A549 (cell line): ENCODE measurements around the gene MIXL1. TPM values are rescaled to one million over a fixed set of nuclear protein-coding genes. Genes with fewer than 3 reads are reported as not detected.

Experiments used
- ATAC-seq, 2 experiments: fragments of 200-7000 bp in 1 of 2; fragments of >200 bp in 1 of 2; cut with Nextera tagmentation in 1 of 2; cut with Tn5 transposase in 1 of 2; 3 replicates each; pipeline versions ENCODE4 v1.8.0 to v1.9.1; 2018 to 2020; ENCODE audit warnings: mild to moderate bottlenecking in 1 of 2, moderate library complexity in 1 of 2
- CTCF ChIA-PET: fragments of 300-600 bp; sonication (Branson Sonifier 250); formaldehyde crosslinking; extraction: SDS; loops from one replicate; lab custom pipeline; 2021; ENCODE audit warnings: antibody characterized with exemption, inconsistent platforms; lab: Yijun Ruan, JAX
- POLR2A ChIA-PET: fragments of 350-600 bp; formaldehyde crosslinking; extraction: SDS; loops from one replicate; lab custom pipeline; 2021; ENCODE audit warnings: antibody characterized with exemption, inconsistent platforms; lab: Yijun Ruan, JAX
- DNase-seq, 2 experiments: peaks; one replicate each; pipeline versions ENCODE4 v3.0.0 to v3.0.0-alpha.2; 2011 to 2016; ENCODE audit warnings: low read depth in 1 of 2, low spot score in 1 of 2
- FAIRE-seq: peaks from 2 replicates; lab custom pipeline; 2011; peaks lifted over from hg19 to GRCh38; lab: Jason Lieb, UNC
- H3K27ac ChIP-seq, 2 experiments: fragments of >200 bp; sonication (Bioruptor Twin); formaldehyde crosslinking; 3 replicates each; pipeline ENCODE4 v1.5.1; 2016 to 2017
- H3K4me1 ChIP-seq: fragments of >200 bp; sonication (Bioruptor Twin); formaldehyde crosslinking; 3 replicates; pipeline ENCODE4 v1.6.1; 2016
- H3K4me2 ChIP-seq: fragments of >200 bp; sonication (Bioruptor Twin); formaldehyde crosslinking; 3 replicates; pipeline ENCODE4 v1.6.1; 2016
- H3K4me3 ChIP-seq: fragments of >200 bp; sonication (Bioruptor Twin); formaldehyde crosslinking; 3 replicates; pipeline ENCODE4 v1.5.1; 2016
- H3K9me3 ChIP-seq: fragments of >200 bp; sonication (Bioruptor Twin); formaldehyde crosslinking; 3 replicates; pipeline ENCODE4 v1.6.1; 2016
- ATOH8 ChIP-seq: fragments of 250-450 bp; sonication (Bioruptor Pico); IDR thresholded peaks from 2 replicates; pipeline ENCODE4 v1.5.0; 2020; ENCODE audit warnings: low read depth, mild to moderate bottlenecking, moderate library complexity
- BHLHE40 ChIP-seq: IDR thresholded peaks from 2 replicates; pipeline ENCODE4 v1.6.1; 2012; ENCODE audit warnings: low read depth, low read length, inconsistent platforms
- CEBPB ChIP-seq, 2 experiments: fragments of >200 bp in 1 of 2; sonication (Bioruptor Twin) in 1 of 2; formaldehyde crosslinking in 1 of 2; IDR thresholded peaks; 2 replicates each; pipeline ENCODE4 v1.6.1; 2012 to 2016
- ELK1 ChIP-seq: fragments of 150-350 bp; IDR thresholded peaks from 2 replicates; pipeline ENCODE4 v1.6.1; 2014; ENCODE audit warnings: low read depth, mild to moderate bottlenecking, low read length
- EP300 ChIP-seq, 2 experiments: fragments of >200 bp; sonication (Bioruptor Twin); formaldehyde crosslinking; IDR thresholded peaks; 2 replicates in 1 of 2; 3 replicates in 1 of 2; pipeline ENCODE4 v1.6.1; 2016 to 2017
- FOXS1 ChIP-seq: fragments of 250-450 bp; sonication (Bioruptor Pico); IDR thresholded peaks from 2 replicates; pipeline ENCODE4 v1.5.0; 2020; ENCODE audit warnings: mild to moderate bottlenecking, moderate library complexity
- HMGXB4 ChIP-seq: fragments of 250-450 bp; sonication (Bioruptor Pico); IDR thresholded peaks from 2 replicates; pipeline ENCODE4 v1.5.0; 2021; ENCODE audit warnings: mild to moderate bottlenecking, moderate library complexity, borderline replicate concordance
- HOXA7 ChIP-seq: fragments of 250-450 bp; sonication (Bioruptor Pico); IDR thresholded peaks from 2 replicates; pipeline ENCODE4 v1.5.0; 2020; ENCODE audit warnings: mild to moderate bottlenecking, moderate library complexity
- JUN ChIP-seq, 2 experiments: fragments of >200 bp; sonication (Bioruptor Twin); formaldehyde crosslinking; IDR thresholded peaks; 2 replicates in 1 of 2; 3 replicates in 1 of 2; pipeline ENCODE4 v1.6.1; 2016 to 2017
- KDM5A ChIP-seq: fragments of 200-600 bp; sonication (generic); IDR thresholded peaks from 2 replicates; pipeline ENCODE4 v1.6.1; 2016; ENCODE audit warnings: antibody characterized with exemption, mild to moderate bottlenecking
- MAFK ChIP-seq: fragments of 450-650 bp; IDR thresholded peaks from 2 replicates; pipeline ENCODE4 v1.6.1; 2014; ENCODE audit not compliant: partially characterized antibody
- MYC ChIP-seq: IDR thresholded peaks from 2 replicates; pipeline ENCODE4 v1.6.1; 2012; ENCODE audit warnings: mild to moderate bottlenecking, inconsistent platforms, low read length, improper control_type of control experiment, borderline replicate concordance
- NPAS2 ChIP-seq: fragments of 250-450 bp; sonication (Bioruptor Pico); IDR thresholded peaks from 2 replicates; pipeline ENCODE4 v1.8.0; 2022; ENCODE audit warnings: mild to moderate bottlenecking, moderate library complexity, borderline replicate concordance
- POLR2A ChIP-seq: IDR thresholded peaks from 2 replicates; pipeline ENCODE4 v1.6.1; 2012; ENCODE audit warnings: mild to moderate bottlenecking, low read length
- POLR2AphosphoS2 ChIP-seq: conservative IDR thresholded peaks from 2 replicates; pipeline ENCODE4 v1.6.1; 2012; ENCODE audit warnings: low read length, improper control_type of control experiment, inconsistent platforms
- RAD21 ChIP-seq, 2 experiments: fragments of >200 bp in 1 of 2; sonication (Bioruptor Twin) in 1 of 2; formaldehyde crosslinking in 1 of 2; IDR thresholded peaks in 1 of 2; conservative IDR thresholded peaks in 1 of 2; 2 replicates in 1 of 2; 3 replicates in 1 of 2; pipeline ENCODE4 v1.6.1; 2012 to 2018; ENCODE audit warnings: inconsistent platforms in 1 of 2
- RFX5 ChIP-seq: fragments of 450-650 bp; IDR thresholded peaks from 2 replicates; pipeline ENCODE4 v1.7.1; 2014; ENCODE audit warnings: antibody characterized with exemption, mild to moderate bottlenecking, moderate library complexity
- SMC3 ChIP-seq: fragments of >200 bp; sonication (Bioruptor Twin); formaldehyde crosslinking; IDR thresholded peaks from 3 replicates; pipeline ENCODE4 v1.6.1; 2018; ENCODE audit warnings: inconsistent platforms
- SREBF2 ChIP-seq: fragments of 450-650 bp; IDR thresholded peaks from 2 replicates; pipeline ENCODE4 v1.6.1; 2014; ENCODE audit warnings: mild to moderate bottlenecking, moderate library complexity
- TFCP2L1 ChIP-seq: fragments of 250-450 bp; sonication (Bioruptor Pico); IDR thresholded peaks from 2 replicates; pipeline ENCODE4 v1.5.0; 2021; ENCODE audit warnings: mild to moderate bottlenecking
- USF2 ChIP-seq: fragments of 450-650 bp; IDR thresholded peaks from 2 replicates; pipeline ENCODE4 v1.6.1; 2014; ENCODE audit warnings: antibody characterized with exemption
- ZC3H11A ChIP-seq: fragments of 450-650 bp; IDR thresholded peaks from 2 replicates; pipeline ENCODE4 v1.6.1; 2014; ENCODE audit warnings: antibody characterized with exemption, mild to moderate bottlenecking
- ZFP36 ChIP-seq: fragments of 450-650 bp; IDR thresholded peaks from 2 replicates; pipeline ENCODE4 v1.6.1; 2014; ENCODE audit warnings: borderline replicate concordance; ENCODE audit not compliant: partially characterized antibody
- ZNF302 ChIP-seq: fragments of 250-450 bp; sonication (Bioruptor Pico); IDR thresholded peaks from 2 replicates; pipeline ENCODE4 v1.9.0; 2021; ENCODE audit warnings: inconsistent platforms, mild to moderate bottlenecking, moderate library complexity
- WGBS: methylation state at CpG from one replicate; pipeline ENCODE4 v1.1.6; 2017; ENCODE audit errors: missing lambda C conversion rate; 5-methylcytosine and 5-hydroxymethylcytosine counted together
- polyA plus RNA-seq, 4 experiments: library from polyadenylated mRNA; depleted of rRNA in 3 of 4; stranded (reverse); fragments of >200 nt; fragmentation: RNase III in 1 of 4; extraction: RNeasy Plus Mini Kit Qiagen cat#74134 plus additional on column Dnase treatment in 1 of 4; gene quantifications; 2 replicates in 3 of 4; 3 replicates in 1 of 4; pipeline ENCODE4 v1.2.3, GENCODE V29; 2011 to 2017
- TF ChIP-seq, protein P1 (sequence below): fragments of >200 bp; sonication (Bioruptor Twin); formaldehyde crosslinking; IDR thresholded peaks from 3 replicates; pipeline ENCODE4 v1.6.1; 2016

MIXL1 gene
- polyA plus RNA-seq, 2 of the 4 experiments (the other 2 are of a cell fraction), result 0.06 to 0.18 TPM

DNA sequence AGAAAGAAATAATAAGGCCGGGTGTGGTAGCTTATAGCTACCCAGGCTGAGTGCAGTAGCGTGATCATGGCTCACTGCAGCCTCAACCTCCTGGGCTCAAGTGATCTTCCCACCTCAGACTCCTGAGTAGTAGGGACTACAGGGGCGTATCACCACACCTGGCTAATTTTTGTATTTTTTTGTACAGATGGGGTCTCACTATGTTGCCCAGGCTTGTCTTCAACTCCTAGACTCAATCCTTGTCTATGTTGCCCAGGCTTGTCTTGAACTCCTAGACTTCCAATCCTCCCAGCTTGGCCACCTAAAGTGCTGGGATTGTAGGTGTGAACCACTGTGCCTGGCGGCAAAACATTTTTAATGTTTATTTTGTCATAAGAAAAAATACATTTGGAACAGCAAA, 30.5 kb downstream of the MIXL1 start:
- no peak for ATAC-seq
- no peak for DNase-seq
- no peaks in the 10 kb centered on the region for H3K9me3 ChIP-seq
- CTCF ChIA-PET, result no interaction called here
- no peak overlapping the region for H3K4me3 ChIP-seq
- POLR2A ChIA-PET, result no interaction called here
- TF ChIP-seq USF2, result no peak
- no peak for TF ChIP-seq RFX5
- TF ChIP-seq SREBF2, result no peak
- no peak for TF ChIP-seq MYC
- H3K4me2 ChIP-seq, result no peak overlapping the region
- no peak for FAIRE-seq
- no peaks in the 10 kb centered on the region for H3K4me1 ChIP-seq
- H3K27ac ChIP-seq, result no peak overlapping the region
- WGBS, result 95% methylated on average over 4 of the region's 4 CpGs

DNA sequence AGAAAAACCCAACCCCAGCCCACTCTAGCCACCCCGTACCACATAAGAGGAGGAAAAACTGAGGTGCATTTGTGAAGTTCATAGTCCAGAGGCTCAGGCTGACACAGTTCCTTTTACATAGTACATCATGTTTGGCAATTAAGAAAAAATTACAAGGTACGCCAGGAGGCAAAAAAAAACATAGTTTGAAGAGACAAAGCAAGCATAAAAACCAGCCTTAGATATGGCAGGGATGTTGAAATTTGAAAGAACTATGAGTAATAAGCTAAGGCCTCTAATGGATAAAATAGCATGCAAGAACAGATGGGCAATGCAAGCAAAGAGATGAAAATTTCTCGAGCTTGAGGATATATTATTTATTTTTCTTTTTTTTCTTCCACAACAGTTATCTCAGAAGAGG, 31.9 kb downstream of the MIXL1 start:
- no peaks in the 10 kb centered on the region for H3K9me3 ChIP-seq
- H3K4me3 ChIP-seq, result no peak overlapping the region
- H3K4me1 ChIP-seq, result no peaks in the 10 kb centered on the region
- ATAC-seq, result no peak
- POLR2A ChIA-PET, result no interaction called here
- CTCF ChIA-PET, result no interaction called here
- no peak for FAIRE-seq
- H3K4me2 ChIP-seq, result no peak overlapping the region
- 76% methylated on average over 3 of the region's 3 CpGs for WGBS
- no peak overlapping the region for H3K27ac ChIP-seq
- TF ChIP-seq, protein P1, sequence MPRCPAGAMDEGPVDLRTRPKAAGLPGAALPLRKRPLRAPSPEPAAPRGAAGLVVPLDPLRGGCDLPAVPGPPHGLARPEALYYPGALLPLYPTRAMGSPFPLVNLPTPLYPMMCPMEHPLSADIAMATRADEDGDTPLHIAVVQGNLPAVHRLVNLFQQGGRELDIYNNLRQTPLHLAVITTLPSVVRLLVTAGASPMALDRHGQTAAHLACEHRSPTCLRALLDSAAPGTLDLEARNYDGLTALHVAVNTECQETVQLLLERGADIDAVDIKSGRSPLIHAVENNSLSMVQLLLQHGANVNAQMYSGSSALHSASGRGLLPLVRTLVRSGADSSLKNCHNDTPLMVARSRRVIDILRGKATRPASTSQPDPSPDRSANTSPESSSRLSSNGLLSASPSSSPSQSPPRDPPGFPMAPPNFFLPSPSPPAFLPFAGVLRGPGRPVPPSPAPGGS, result no peak
- TF ChIP-seq EP300 (IDR thresholded peaks at IDR 0.05) (no peak), ZC3H11A (no peak)
- TF ChIP-seq, all 56 proteins: peak for 0
- no peak for DNase-seq

- DNase-seq (no peak), ATAC-seq (no peak)
- no peak overlapping the region for H3K4me3 ChIP-seq
- H3K27ac ChIP-seq, result no peak overlapping the region
- TF ChIP-seq CEBPB (IDR thresholded peaks at IDR 0.05), result peak; percentile 52 to 83; a peak in 3 of 4 replicates
- TF ChIP-seq EP300 (IDR thresholded peaks at IDR 0.05), result no peak
- no peak for TF ChIP-seq BHLHE40
- TF ChIP-seq, all 56 proteins: peak for 1
- Histone ChIP-seq H3K4me2 (no peak overlapping the region), H3K9me3 (no peaks in the 10 kb centered on the region), H3K4me1 (no peaks in the 10 kb centered on the region)
- POLR2A ChIA-PET, result no interaction called here
- WGBS, result 94% methylated on average over 1 of the region's 1 CpG
- FAIRE-seq, result no peak
- CTCF ChIA-PET, result no interaction called here
Measured at GRCh38 chr1:226261818-226262217, 38.4 kb downstream of the MIXL1 start.

GRCh38 chr1:226268421-226269124, 45.1 kb downstream of the MIXL1 start:
- 57% methylated on average over 3 of the region's 3 CpGs for WGBS
- Histone ChIP-seq H3K4me1 (peaks cover 16% of the 10 kb centered on the region), H3K9me3 (no peaks in the 10 kb centered on the region), H3K4me3 (no peak overlapping the region), H3K4me2 (peak overlapping the region; percentile 20; the same call in 2 of the 3 replicates), H3K27ac (peak overlapping the region in 1 of 2 experiments; percentile 4; a peak in 1 of 6 replicates)
- FAIRE-seq (no peak), ATAC-seq (peak; percentile 45 to 47; a peak in 3 of 6 replicates), DNase-seq (peak; percentile 7 to 12)
- ChIA-PET CTCF (interaction anchor here (1.4 to 1.7 kb wide), 2 partner anchors 11 to 139 kb away, joined by 3 to 4 read pairs; partner anchors contain the start of gene PARP1), POLR2A (no interaction called here)
- TF ChIP-seq ZFP36, result no peak
- no peak for TF ChIP-seq MAFK
- no peak for TF ChIP-seq TFCP2L1 (CRISPR knock-in tag)
- TF ChIP-seq ELK1, result no peak
- TF ChIP-seq SMC3, result no peak
- no peak for TF ChIP-seq JUN (IDR thresholded peaks at IDR 0.05)
- no peak for TF ChIP-seq CEBPB (IDR thresholded peaks at IDR 0.05)
- TF ChIP-seq HOXA7 (CRISPR knock-in tag), result no peak
- TF ChIP-seq ZNF302 (CRISPR knock-in tag), result no peak
- TF ChIP-seq ATOH8 (CRISPR knock-in tag), result no peak
- TF ChIP-seq FOXS1 (CRISPR knock-in tag), result no peak
- TF ChIP-seq ZC3H11A, result no peak
- no peak for TF ChIP-seq KDM5A
- no peak for TF ChIP-seq POLR2AphosphoS2
- no peak for TF ChIP-seq NPAS2 (CRISPR knock-in tag)
- TF ChIP-seq POLR2A, result no peak
- no peak for TF ChIP-seq HMGXB4 (CRISPR knock-in tag)
- TF ChIP-seq RAD21 (conservative IDR thresholded peaks at IDR 0.05 in 1 of 2, IDR thresholded peaks at IDR 0.05 in 1 of 2), result no peak
